ENCODE measurements around the gene ZFHX3.

Gene ZFHX3

DNA sequence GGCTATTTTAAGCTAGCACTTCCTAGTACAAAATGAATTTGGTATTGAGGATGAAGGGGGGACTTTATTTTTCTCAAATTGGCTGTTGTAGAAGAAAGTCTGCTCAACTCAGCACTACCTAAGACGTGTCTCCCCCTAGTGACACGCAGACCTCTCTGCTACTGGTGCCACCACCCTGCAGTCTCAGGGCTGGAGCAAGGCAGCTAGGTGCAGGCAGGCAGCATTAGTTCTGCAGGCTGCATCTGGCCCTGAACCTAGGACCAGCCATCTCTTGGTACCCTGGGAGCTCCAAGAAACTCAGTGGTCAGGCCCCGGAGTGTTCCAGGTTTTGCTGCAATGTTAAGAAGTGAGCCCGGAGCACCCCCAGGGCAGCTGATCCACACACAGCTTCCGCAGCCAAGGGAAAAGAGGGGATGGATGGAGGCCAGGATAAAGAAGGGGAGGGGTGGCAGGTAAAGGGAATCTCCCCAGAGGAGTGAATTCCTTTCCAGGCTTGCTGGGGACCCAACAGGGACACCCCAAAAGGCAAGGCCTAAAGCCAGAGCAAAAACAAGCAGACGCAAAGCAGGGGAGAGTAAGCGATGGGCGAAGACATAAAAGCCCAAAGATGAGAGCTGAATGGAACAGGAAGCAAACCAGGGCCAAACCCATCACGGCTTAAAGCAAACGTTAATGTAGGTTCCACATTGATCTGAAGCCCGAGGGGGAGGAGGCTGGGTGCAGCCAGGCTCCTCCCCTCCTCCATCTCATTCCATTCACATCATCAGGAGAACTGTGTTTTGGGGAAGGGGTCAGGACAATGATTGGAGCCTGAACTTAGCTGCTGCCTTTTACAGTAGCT lies 200.5 kb downstream of the ZFHX3 start:
- no peak for DNase-seq (ENCODE audit: low read depth)

GRCh38 chr16:72846594-72846993 lies 201.3 kb downstream of the ZFHX3 start:
- DNase-seq (ENCODE audit: low read depth): no peak

DNA sequence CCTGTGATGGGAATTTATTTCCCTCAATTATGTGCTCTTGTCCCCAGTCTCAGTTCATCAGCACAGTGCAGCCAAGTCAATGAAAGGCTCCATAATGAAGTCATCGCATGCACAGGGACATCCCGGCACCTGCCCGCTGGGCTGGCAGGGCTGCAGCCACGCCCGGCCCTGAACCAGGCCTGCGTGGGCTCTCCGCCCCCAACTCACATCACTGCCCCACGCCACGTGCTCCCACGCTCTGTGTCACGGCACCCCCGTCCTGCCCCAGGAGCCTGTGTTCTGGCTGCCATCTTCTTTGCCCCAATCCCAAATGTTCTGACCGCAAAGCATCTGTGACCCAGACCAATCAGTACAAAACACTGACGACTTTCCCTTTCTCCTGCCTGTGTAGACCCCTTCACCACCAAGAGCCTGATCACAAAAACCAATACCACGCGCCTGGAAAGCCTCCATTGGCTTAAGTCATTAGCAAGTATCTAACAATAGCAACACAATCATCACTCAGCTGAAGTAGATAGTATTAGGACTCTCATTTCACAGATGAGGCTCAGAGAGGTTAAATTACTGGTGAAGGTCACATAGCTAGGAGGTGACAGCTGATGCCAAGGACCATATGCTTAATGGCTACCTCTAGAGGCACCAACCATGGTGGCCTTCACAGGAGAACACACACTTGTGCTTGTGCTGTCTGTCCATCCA lies 202.5 kb downstream of the ZFHX3 start:
- DNase-seq (ENCODE audit: low read depth): no peak

GRCh38 chr16:72844225-72844920 lies 203.6 kb downstream of the ZFHX3 start:
- no peak for DNase-seq (ENCODE audit: low read depth)

DNA sequence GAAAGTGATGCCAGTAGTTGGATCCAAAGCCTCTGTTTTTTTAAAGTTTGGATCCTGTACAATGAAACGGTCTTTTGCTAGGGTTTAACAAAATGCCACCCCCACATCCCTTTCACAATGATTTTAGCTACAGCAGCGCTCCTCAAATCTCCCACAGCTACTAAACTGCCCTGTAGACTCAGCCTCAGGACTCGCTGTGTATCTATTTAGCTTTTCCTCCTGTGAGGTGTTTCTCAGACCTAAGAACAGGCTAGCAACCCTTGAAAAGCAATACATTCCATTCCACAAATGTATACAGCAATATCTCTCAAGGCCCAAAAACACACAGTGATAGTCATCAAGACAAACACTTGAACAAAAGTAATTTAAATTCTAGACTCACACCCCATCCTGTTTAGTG lies 206.4 kb downstream of the ZFHX3 start:
- no peak for DNase-seq (ENCODE audit: low read depth)

- no peak for DNase-seq (ENCODE audit: low read depth)
Measured at GRCh38 chr16:72840631-72841381, 207.1 kb downstream of the ZFHX3 start.

DNA sequence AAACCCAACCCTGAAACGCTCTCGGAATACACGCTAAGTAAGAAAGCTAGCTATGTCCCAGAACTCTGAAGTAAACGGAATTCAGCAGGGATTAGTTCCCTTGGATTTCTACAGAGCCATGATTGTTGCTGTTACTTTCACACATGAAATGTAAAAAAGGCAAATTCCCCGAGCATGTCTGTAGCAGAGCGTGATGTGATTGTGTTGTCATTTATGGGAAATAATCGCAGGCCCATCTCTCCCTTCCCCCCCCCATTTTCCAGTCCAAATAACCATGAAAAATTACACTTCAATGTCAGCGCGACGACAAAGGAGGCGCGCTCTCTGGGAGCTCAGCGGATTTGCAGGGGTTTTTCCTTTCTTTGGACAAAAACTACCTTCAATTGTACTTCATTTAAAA lies 209.0 kb downstream of the ZFHX3 start:
- DNase-seq (ENCODE audit: low read depth): no peak

DNA sequence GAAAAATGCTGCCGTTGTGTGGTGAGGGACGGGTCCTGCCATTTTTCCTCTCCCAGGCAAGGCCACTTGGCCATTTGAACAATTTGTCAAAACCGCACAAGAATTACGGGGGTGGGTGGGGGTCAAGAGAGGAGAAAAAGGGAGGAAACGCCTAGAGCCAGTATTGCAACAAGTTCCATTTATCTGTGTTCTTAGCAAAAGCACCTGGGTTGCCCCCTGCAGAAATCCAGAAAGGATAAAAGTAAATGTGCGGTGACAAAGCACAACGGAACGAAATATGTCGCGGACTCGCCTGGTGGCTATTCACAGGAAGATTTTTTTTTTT lies 209.4 kb downstream of the ZFHX3 start:
- DNase-seq (ENCODE audit: low read depth): no peak

DNA sequence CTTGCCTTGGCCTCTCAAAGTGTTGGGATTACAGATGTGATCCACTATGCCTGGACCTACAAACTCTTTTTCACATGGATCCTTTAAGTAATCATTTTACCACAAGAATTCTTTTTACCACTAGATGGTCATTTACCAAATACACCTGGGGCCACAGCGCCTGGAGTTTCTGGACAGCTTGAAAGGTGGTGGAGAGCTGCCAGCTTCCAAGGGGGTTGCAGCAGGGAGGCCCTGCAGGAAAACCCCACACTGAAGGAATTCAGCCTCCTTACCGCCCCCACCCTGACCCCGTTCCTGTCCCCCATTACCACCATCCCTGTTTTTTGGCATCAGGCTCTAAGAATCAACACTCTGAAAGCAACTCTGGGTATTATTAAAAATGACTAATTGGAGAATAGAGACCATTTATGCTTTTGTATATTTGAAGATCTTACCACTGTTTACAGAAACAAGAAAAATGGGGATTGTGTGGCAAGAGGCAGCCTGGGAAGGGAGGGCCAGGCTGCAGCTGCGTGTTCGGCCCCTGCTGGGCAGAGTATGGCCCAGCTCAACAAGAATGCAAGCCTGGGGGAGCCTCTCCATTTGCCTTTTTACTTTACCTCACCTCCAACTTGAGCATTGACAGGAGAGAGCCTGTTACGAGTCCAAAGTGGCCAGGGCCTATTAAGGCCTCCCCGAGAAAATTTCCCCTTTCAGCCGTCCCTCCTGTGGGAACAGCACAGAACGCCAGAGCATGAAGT lies 209.9 kb downstream of the ZFHX3 start:
- no peak for DNase-seq (ENCODE audit: low read depth)

DNA sequence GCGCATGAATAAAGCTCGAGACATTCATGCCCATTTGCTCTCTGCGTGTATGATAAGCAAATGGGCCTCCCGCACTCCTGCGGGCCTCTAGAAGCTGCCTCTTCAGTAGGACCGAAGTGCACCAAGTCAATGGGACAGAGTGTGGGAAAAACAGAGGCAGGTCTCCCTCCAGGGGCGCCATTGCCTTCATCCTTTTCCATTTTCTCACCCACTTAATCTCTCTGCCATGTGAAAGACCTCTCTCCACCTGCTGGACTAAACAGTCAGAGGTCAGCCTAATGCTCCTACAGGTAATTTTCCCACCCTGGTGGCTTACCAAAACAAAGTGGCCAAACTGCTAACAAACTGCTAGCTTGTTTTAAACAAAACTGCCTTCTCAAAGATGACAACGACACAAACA lies 210.9 kb downstream of the ZFHX3 start:
- DNase-seq (ENCODE audit: low read depth): no peak

GRCh38 chr16:72836181-72836580 lies 211.7 kb downstream of the ZFHX3 start:
- DNase-seq (ENCODE audit: low read depth): no peak

- no peak for DNase-seq (ENCODE audit: low read depth)
Measured at GRCh38 chr16:72835086-72835485, 212.8 kb downstream of the ZFHX3 start.

- no peak for DNase-seq (ENCODE audit: low read depth)
Measured at GRCh38 chr16:72834499-72834898, 213.4 kb downstream of the ZFHX3 start.

DNA sequence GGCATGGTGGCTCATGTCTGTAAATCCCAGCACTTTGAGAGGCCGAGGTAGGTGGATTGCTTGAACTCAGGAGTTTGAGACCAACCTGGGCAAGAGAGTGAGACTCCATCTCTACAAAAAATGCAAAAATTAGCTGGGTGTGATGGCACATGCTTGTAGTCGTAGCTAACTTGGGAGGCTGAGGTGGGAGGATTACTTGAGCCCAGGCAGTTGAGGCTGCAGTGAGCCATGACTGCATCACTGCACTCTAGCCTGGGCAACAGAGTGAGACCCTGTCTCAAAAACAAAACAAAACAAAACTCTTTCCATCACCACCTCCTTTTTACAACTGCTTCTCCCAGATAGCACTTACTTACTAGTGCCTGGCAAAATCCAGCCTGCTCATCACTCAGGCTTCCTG lies 214.0 kb downstream of the ZFHX3 start:
- DNase-seq (ENCODE audit: low read depth): no peak

DNA sequence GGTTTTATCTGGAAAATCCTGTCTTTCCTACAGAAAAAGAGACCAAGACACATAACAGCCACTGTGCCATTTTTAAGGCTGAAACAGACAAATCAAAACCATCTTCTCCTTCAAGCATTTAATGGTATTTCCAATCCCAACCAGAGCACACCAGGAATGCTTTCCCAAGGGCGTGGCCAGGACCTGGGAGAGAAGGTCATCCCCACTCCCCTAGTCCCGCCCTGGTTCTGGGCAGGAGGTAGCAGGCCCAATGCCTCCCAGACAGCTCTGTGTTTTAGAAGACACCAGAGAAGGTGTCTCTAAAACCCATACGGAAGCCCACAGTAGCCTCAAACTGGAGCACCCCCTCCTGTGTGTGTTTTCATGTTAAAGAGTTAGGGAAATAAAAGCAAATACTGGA lies 214.4 kb downstream of the ZFHX3 start:
- no peak for DNase-seq (ENCODE audit: low read depth)

GRCh38 chr16:72832621-72833248 lies 215.2 kb downstream of the ZFHX3 start:
- peak; percentile 74 for DNase-seq (ENCODE audit: low read depth)

DNA sequence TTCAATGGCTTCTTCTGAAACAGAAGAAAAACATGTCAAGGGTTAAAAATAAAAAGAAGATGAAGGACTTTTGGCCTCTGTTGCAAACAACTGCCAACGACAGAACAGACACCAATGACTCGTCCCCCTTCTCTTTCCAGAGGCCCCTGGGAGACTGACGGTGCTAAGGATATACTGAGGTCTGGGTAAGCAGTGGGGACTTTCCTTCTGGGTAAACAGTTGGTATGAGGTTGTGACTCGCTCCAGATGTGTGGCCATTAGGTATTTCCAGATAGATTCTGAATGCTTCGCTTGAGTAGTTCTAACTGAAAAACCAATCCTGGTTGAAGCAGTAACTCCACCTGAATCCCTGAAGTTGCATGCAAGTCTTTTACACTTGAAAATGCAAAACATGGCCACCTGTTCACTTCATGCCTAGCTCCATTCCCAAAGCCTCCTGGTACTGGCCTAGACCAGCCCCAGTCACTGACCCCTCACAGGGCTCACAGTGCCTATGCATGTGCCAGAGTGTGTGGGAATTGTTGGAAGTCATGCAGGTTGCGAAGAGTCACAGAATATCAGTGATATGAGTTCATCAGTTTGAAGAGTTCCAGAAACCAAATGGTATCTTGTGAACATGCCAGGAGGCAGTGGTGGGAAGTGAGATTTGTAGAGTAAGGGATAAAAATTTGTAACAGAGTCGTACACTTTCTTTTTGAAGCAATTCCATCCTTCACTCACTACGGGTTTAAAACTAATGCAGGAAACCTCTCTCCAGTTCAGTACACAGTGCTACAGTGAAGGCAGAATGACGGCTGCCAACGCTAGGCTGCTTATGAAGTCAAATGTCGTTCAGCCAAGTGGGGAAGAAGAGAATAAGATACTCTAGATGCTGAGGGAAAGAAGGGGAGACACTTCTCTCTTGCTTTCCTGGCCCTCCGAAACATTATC lies 217.8 kb downstream of the ZFHX3 start:
- DNase-seq (ENCODE audit: low read depth): no peak

DNA sequence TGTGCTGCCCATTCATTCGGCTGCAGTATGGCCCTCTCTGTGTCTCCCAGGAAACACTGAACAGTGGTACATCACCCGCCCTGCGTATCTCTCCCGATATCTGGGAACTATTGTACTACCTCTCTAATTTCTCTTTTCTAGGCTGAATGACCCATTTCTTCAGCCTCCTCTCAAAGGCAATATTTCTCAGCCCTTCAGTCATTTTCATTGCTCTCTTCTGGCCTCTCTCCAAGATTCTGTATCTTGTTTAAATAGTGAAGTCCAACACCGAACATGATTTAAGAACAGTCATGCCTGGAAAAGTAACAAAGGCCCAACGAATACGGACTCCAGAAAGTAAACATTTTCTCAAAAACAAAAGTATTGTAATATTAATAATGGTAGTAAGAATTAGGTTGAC lies 220.1 kb downstream of the ZFHX3 start:
- no peak for DNase-seq (ENCODE audit: low read depth)

DNA sequence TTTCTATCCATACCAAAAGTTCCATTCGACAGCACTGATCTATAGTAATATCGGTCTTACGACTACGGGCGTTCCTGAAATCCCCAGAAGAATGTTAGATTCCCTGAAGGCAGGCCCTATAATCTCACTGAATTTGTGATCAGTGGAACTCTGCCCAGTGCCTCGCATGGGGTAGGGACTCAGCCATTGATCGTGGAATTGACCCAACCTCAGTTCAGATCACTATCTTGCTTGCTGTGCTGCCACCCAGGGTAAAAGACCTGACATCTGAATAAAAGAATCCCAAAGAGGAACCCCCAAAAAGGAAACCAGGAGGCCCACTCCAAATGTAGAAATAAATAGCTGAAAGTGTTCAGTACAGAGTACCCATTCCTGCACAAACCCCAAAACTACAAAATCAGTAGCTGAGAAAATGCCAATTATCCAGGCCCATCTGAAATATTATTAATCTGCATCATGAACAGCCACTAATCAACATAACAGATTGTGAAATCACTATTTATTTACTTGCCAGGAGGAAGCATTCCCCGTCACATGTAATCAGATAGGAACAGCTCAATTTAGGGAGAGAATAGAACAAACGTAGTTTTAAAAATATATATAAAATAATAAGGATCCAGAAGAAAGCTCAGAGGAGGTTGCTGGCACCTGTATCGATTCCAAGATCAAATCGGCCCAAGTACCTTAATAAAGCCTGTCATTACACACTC lies 221.9 kb downstream of the ZFHX3 start:
- no peak for DNase-seq (ENCODE audit: low read depth)

Measured in GM04504 (cell line).